Ovary (tissue), 3 donors: ENCODE results near the gene KLHL12.

Source experiments
- POLR2A ChIP-seq: fragments of 450-650 bp; IDR thresholded peaks from one replicate; pipeline ENCODE4 v1.6.1; 2017; ENCODE audit warnings: antibody characterized with exemption, mild to moderate bottlenecking, moderate library complexity
- TF ChIP-seq, protein P1 (sequence below), 3 donors: fragments of 450-650 bp in 2 of 3; fragments of 200-600 bp in 1 of 3; IDR thresholded peaks; one replicate each; pipeline versions ENCODE4 v1.5.1 to v1.8.0; 2016 to 2022; ENCODE audit warnings: antibody characterized with exemption in 3 of 3, mild to moderate bottlenecking in 1 of 3
- donor health status: DM: no; HTN: no; CAD: no.

DNA sequence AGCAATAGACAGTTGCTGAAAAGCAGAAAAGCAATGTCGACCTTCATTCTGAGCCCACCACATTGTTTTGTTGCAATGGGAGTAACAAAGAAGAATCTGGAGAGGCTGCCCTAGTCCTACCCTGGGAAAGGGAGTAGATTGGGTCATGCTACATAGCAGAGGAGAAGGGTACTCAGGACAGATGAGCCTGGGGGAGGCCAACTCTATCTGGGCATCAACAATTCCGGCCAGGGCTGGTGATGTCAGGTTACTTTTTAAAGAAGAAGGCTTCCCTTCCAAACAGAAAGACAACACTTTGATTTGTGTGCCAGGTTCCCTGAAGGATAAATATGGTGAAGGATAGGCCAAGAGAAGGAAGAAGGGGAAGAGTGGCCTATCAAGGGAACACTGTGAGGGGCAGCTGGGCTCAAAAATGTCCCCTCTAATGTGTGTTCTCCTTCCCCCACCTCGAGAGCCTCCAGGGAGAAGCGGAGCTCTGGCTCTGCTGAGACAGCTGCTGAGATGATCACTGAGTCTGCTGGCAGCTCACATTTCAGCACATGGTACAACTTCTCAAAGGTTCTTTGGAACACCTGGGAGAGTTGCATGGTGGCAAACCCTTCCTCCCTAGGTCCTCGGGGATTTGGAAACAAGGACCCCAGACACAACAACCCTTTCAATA lies 34.3 kb upstream of the KLHL12 start:
- TF ChIP-seq, protein P1, sequence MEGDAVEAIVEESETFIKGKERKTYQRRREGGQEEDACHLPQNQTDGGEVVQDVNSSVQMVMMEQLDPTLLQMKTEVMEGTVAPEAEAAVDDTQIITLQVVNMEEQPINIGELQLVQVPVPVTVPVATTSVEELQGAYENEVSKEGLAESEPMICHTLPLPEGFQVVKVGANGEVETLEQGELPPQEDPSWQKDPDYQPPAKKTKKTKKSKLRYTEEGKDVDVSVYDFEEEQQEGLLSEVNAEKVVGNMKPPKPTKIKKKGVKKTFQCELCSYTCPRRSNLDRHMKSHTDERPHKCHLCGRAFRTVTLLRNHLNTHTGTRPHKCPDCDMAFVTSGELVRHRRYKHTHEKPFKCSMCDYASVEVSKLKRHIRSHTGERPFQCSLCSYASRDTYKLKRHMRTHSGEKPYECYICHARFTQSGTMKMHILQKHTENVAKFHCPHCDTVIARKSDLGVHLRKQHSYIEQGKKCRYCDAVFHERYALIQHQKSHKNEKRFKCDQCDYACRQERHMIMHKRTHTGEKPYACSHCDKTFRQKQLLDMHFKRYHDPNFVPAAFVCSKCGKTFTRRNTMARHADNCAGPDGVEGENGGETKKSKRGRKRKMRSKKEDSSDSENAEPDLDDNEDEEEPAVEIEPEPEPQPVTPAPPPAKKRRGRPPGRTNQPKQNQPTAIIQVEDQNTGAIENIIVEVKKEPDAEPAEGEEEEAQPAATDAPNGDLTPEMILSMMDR (IDR thresholded peaks at IDR 0.05): no peak
- no peak for TF ChIP-seq POLR2A
